ENCODE measurements around the gene VPS4B. TPM values are rescaled to one million over a fixed set of nuclear protein-coding genes. Genes with fewer than 3 reads are reported as not detected.

Gene VPS4B
- total and polyA plus RNA-seq, 7 donors = 31.4 to 69.4 (median 40.0) TPM

DNA sequence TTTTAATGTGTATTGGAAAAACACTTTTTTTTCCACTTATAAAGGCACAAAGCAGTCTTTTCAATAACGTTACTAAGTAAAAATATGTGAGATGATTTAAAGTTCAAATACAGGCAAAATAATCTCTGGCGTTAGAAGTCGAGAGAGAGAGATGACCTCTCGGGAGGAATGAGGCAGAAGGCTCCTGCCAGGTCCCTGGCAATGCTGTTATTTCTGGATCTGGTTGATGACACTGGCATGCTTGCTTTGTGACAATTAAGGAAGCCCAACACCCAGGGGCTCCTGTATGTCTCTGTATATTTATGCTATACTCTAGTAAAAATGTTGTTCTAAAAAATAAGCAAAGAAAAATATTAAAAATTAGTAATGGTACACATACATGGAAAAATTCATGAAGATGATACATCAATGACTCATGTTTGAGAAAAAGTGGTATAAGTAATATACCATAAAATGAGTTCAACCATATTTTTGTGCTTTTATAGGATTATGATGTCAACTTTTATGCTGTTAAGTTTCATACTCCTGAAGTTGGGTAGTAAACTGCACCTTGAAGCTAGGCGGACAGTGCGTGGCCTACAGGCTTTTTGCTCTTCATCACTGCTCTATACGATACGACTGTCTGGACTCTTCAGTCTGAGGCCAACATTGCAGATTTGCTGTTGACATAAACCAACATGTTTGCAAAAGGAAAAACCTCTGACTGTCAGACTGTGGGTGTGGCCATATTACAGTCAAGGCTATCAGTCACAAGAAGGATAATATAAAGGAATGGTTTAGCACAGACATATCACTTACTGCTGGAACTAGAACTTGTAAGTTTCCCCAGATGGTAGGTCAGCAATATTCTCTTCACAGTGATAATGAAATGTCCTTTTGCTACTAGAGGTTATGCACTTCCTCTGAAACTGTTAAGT lies 19.8 kb downstream of the VPS4B start:
- WGBS, 2 donors = 77 to 89% methylated on average over 8 of the region's 8 CpGs
- Histone ChIP-seq H3K9me3 (no peaks in the 10 kb centered on the region), H3K4me3 (no peak overlapping the region), H3K4me1 (peaks cover 0 to 17% (median 0%) of the 10 kb centered on the region in 4 donors), H3K36me3 (peaks cover 20 to 82% (median 38%) of the 10 kb centered on the region in 4 donors), H3K27ac (no peak overlapping the region), H3K27me3 (no peaks in the 10 kb centered on the region)
- intact Hi-C loops (cut with DNase I) = no loop called here
- no peak for DNase-seq
- TF ChIP-seq POLR2AphosphoS5 (IDR thresholded peaks at IDR 0.05) = no peak
- no peak for TF ChIP-seq POLR2A (IDR thresholded peaks at IDR 0.05)
- no peak for TF ChIP-seq EP300 (IDR thresholded peaks at IDR 0.05)
- TF ChIP-seq CTCF (IDR thresholded peaks at IDR 0.05) = no peak

DNA sequence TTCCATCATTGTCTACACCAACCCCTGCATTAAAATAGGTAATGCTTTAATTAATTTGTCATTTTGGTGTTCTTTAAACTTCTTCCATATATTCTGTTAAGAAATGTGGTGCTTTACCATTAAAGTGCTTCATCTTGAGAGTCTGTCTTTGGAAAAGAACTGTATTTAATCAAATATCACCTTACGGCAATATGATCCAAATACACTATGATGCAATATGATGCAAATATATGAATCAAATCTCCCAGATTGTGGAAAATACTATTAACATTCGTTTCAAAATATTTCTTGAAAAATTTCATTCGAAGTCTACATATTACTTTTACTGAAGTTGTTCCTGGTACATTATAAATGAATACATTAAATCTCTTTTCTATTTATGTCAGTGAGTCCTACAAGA lies 23.0 kb downstream of the VPS4B start:
- no peak overlapping the region for H3K4me3 ChIP-seq
- no peak overlapping the region for H3K27ac ChIP-seq
- peaks cover 28 to 99% (median 57%) of the 10 kb centered on the region in 4 donors for H3K36me3 ChIP-seq
- no peaks in the 10 kb centered on the region for H3K4me1 ChIP-seq
- intact Hi-C loops (cut with DNase I) = no loop called here
- no peak for DNase-seq
- no peaks in the 10 kb centered on the region for H3K9me3 ChIP-seq
- no peaks in the 10 kb centered on the region for H3K27me3 ChIP-seq
- 95 to 96% methylated on average over 3 of the region's 3 CpGs for WGBS, 2 donors
- TF ChIP-seq CTCF (IDR thresholded peaks at IDR 0.05) = no peak
- no peak for TF ChIP-seq POLR2AphosphoS5 (IDR thresholded peaks at IDR 0.05)
- no peak for TF ChIP-seq EP300 (IDR thresholded peaks at IDR 0.05)
- no peak for TF ChIP-seq POLR2A (IDR thresholded peaks at IDR 0.05)

- Histone ChIP-seq H3K27ac (no peak overlapping the region), H3K4me1 (no peaks in the 10 kb centered on the region), H3K4me3 (no peak overlapping the region), H3K36me3 (peaks cover 28 to 100% (median 63%) of the 10 kb centered on the region in 4 donors), H3K27me3 (no peaks in the 10 kb centered on the region), H3K9me3 (no peaks in the 10 kb centered on the region)
- intact Hi-C loops (cut with DNase I) = no loop called here
- DNase-seq = no peak
- TF ChIP-seq POLR2AphosphoS5 (IDR thresholded peaks at IDR 0.05) (no peak), CTCF (IDR thresholded peaks at IDR 0.05) (no peak), POLR2A (IDR thresholded peaks at IDR 0.05) (no peak), EP300 (IDR thresholded peaks at IDR 0.05) (no peak)
- 94 to 97% methylated on average over 1 of the region's 1 CpG for WGBS, 2 donors
Observed at GRCh38 chr18:63397349-63397748, 24.9 kb downstream of the VPS4B start.

- Histone ChIP-seq H3K36me3 (peaks cover 19 to 100% (median 53%) of the 10 kb centered on the region in 4 donors), H3K27ac (no peak overlapping the region), H3K4me3 (no peak overlapping the region), H3K27me3 (no peaks in the 10 kb centered on the region), H3K9me3 (no peaks in the 10 kb centered on the region), H3K4me1 (no peaks in the 10 kb centered on the region)
- intact Hi-C loops (cut with DNase I) = no loop called here
- TF ChIP-seq POLR2A (IDR thresholded peaks at IDR 0.05) (no peak), POLR2AphosphoS5 (IDR thresholded peaks at IDR 0.05) (no peak), EP300 (IDR thresholded peaks at IDR 0.05) (no peak), CTCF (IDR thresholded peaks at IDR 0.05) (no peak)
- 99% methylated on average over 1 of the region's 1 CpG for WGBS, 2 donors
- no peak for DNase-seq
Observed at GRCh38 chr18:63395503-63395902, 26.8 kb downstream of the VPS4B start.
